Measurements from ENCODE around the gene LTA4H.

LTA4H gene

GRCh38 chr12:96077081-96077480 is 41.7 kb upstream of the LTA4H start:
- H3K27ac ChIP-seq: no peak overlapping the region
- no peak for TF ChIP-seq CTCF (IDR thresholded peaks at IDR 0.05; ENCODE audit: low read depth, low read length, missing control alignments)
- no peak for DNase-seq
- in situ Hi-C loops (cut with HindIII; ENCODE audit: low pct_ligation_motif_present, low sequenced_read_pairs): no loop called here
- no peaks in the 10 kb centered on the region for H3K36me3 ChIP-seq (replicated peaks)
- H3K27me3 ChIP-seq (replicated peaks): no peaks in the 10 kb centered on the region
- no peak overlapping the region for H3K4me3 ChIP-seq (ENCODE audit: low read depth, low read length)

GRCh38 chr12:96075560-96075959 is 40.2 kb upstream of the LTA4H start:
- H3K4me3 ChIP-seq (ENCODE audit: low read depth, low read length): no peak overlapping the region
- no peak overlapping the region for H3K27ac ChIP-seq
- DNase-seq: no peak
- H3K27me3 ChIP-seq (replicated peaks): no peaks in the 10 kb centered on the region
- in situ Hi-C loops (cut with HindIII; ENCODE audit: low pct_ligation_motif_present, low sequenced_read_pairs): no loop called here
- H3K36me3 ChIP-seq (replicated peaks): no peaks in the 10 kb centered on the region
- TF ChIP-seq CTCF (IDR thresholded peaks at IDR 0.05; ENCODE audit: low read depth, low read length, missing control alignments): no peak

- no peaks in the 10 kb centered on the region for H3K27me3 ChIP-seq (replicated peaks)
- no peaks in the 10 kb centered on the region for H3K36me3 ChIP-seq (replicated peaks)
- in situ Hi-C loops (cut with HindIII; ENCODE audit: low pct_ligation_motif_present, low sequenced_read_pairs): loop anchor here (25.0 kb wide), 2 partner anchors 139 to 439 kb away; no protein-coding TSS in a partner anchor
- no peak for DNase-seq
- no peak for TF ChIP-seq CTCF (IDR thresholded peaks at IDR 0.05; ENCODE audit: low read depth, low read length, missing control alignments)
- H3K27ac ChIP-seq: no peak overlapping the region
- no peak overlapping the region for H3K4me3 ChIP-seq (ENCODE audit: low read depth, low read length)
These were observed 38.3 kb upstream of the LTA4H start for GRCh38 chr12:96073346-96074330.

- Histone ChIP-seq H3K4me3 (ENCODE audit: low read depth, low read length) (no peak overlapping the region), H3K36me3 (replicated peaks) (no peaks in the 10 kb centered on the region), H3K27me3 (replicated peaks) (no peaks in the 10 kb centered on the region), H3K27ac (no peak overlapping the region)
- TF ChIP-seq CTCF (IDR thresholded peaks at IDR 0.05; ENCODE audit: low read depth, low read length, missing control alignments): peak; percentile 45
- no peak for DNase-seq
- in situ Hi-C loops (cut with HindIII; ENCODE audit: low pct_ligation_motif_present, low sequenced_read_pairs): loop anchor here (25.0 kb wide), 2 partner anchors 142 to 442 kb away; no protein-coding TSS in a partner anchor
These were observed 35.4 kb upstream of the LTA4H start for GRCh38 chr12:96070670-96071279.

GRCh38 chr12:96069511-96070231 is 34.3 kb upstream of the LTA4H start:
- no peaks in the 10 kb centered on the region for H3K36me3 ChIP-seq (replicated peaks)
- no peak for TF ChIP-seq CTCF (IDR thresholded peaks at IDR 0.05; ENCODE audit: low read depth, low read length, missing control alignments)
- H3K4me3 ChIP-seq (ENCODE audit: low read depth, low read length): no peak overlapping the region
- H3K27me3 ChIP-seq (replicated peaks): no peaks in the 10 kb centered on the region
- no peak for DNase-seq
- in situ Hi-C loops (cut with HindIII; ENCODE audit: low pct_ligation_motif_present, low sequenced_read_pairs): loop anchor here (25.0 kb wide), 2 partner anchors 143 to 443 kb away; no protein-coding TSS in a partner anchor
- H3K27ac ChIP-seq: no peak overlapping the region
